Endodermal cell (in vitro differentiated cells): ENCODE measurements around the gene SFXN5. TPM values are rescaled to one million over a fixed set of nuclear protein-coding genes. Genes with fewer than 3 reads are reported as not detected.
A peak's percentile ranks its signal among the peaks of the same experiment; 100 is the strongest.

Experiments
- DNase-seq: peaks from one replicate; pipeline ENCODE4 v3.0.0-alpha.2; 2017
- H3K27ac ChIP-seq: 2 replicates; pipeline ENCODE4 v1.5.1; 2013; ENCODE audit warnings: mild to moderate bottlenecking, low read depth, low read length, moderate library complexity
- H3K27me3 ChIP-seq: 2 replicates; pipeline ENCODE4 v1.6.1; 2013; ENCODE audit warnings: mild to moderate bottlenecking, low read length, moderate library complexity; ENCODE audit not compliant: insufficient read depth, control insufficient read depth, poor library complexity, severe bottlenecking
- H3K36me3 ChIP-seq: 2 replicates; pipeline ENCODE4 v1.7.0; 2013; ENCODE audit warnings: mild to moderate bottlenecking, low read length, moderate library complexity; ENCODE audit not compliant: control insufficient read depth, insufficient read depth
- H3K4me1 ChIP-seq: one replicate; pipeline ENCODE4 v1.7.0; 2013; ENCODE audit warnings: low read length; ENCODE audit not compliant: control insufficient read depth, insufficient read depth
- H3K4me3 ChIP-seq: 2 replicates; pipeline ENCODE4 v1.5.1; 2013; ENCODE audit warnings: mild to moderate bottlenecking, low read length, moderate library complexity
- H3K9ac ChIP-seq: 2 replicates; pipeline ENCODE4 v1.6.1; 2013; ENCODE audit warnings: mild to moderate bottlenecking, low read length, moderate library complexity; ENCODE audit not compliant: poor library complexity, severe bottlenecking; ENCODE audit errors: extremely low read depth
- H3K9me3 ChIP-seq: 2 replicates; pipeline ENCODE4 v1.6.1; 2013; ENCODE audit warnings: mild to moderate bottlenecking, low read length, moderate library complexity; ENCODE audit not compliant: control insufficient read depth
- H3K27ac Mint-ChIP-seq: 2 replicates; pipeline ENCODE4 v1.8.0; 2020; ENCODE audit warnings: mixed read lengths
- H3K27me3 Mint-ChIP-seq: 2 replicates; pipeline ENCODE4 v1.8.0; 2021; ENCODE audit warnings: mild to moderate bottlenecking, mixed read lengths; ENCODE audit not compliant: insufficient read depth
- H3K36me3 Mint-ChIP-seq: 2 replicates; pipeline ENCODE4 v1.8.0; 2020; ENCODE audit warnings: low read depth, mixed read lengths
- H3K4me1 Mint-ChIP-seq: 2 replicates; pipeline ENCODE4 v1.8.0; 2020; ENCODE audit warnings: mixed read lengths
- H3K4me3 Mint-ChIP-seq: 2 replicates; pipeline ENCODE4 v1.8.0; 2020; ENCODE audit warnings: mild to moderate bottlenecking, moderate library complexity, mixed read lengths
- H3K9me3 Mint-ChIP-seq: 2 replicates; pipeline ENCODE4 v1.8.0; 2020; ENCODE audit warnings: mild to moderate bottlenecking, mixed read lengths
- CTCF ChIP-seq: fragments of 200-600 bp; sonication (generic); conservative IDR thresholded peaks from 2 replicates; pipeline ENCODE4 v1.5.0; 2021; ENCODE audit warnings: antibody characterized with exemption, mild to moderate bottlenecking
- WGBS, 2 experiments: methylation state at CpG; one replicate each; pipeline versions ENCODE4 v1.1.5 to v1.1.7; 2013; ENCODE audit warnings: missing lambda C conversion rate in 2 of 2, mixed read lengths in 1 of 2; ENCODE audit not compliant: insufficient coverage in 1 of 2, insufficient read length in 1 of 2; 5-methylcytosine and 5-hydroxymethylcytosine counted together
- total RNA-seq, 2 donors: library from RNA; stranded (reverse); fragmentation: NEBNext Ultra II Directional in 1 of 2; extraction: Animal tissue kit (Norgen Biotek cat#: 25700) in 1 of 2; gene quantifications; 2 replicates in 1 of 2; 3 replicates in 1 of 2; pipeline ENCODE4 v1.2.1, GENCODE V29; 2021

Gene SFXN5
- total RNA-seq, 2 donors from 2014 or later, result 30.7 to 32.8 TPM

- no peak for TF ChIP-seq CTCF
- H3K4me3 ChIP-seq, result no peak overlapping the region
- peaks cover 18% of the 10 kb centered on the region for H3K4me1 Mint-ChIP-seq
- no peaks in the 10 kb centered on the region for H3K4me1 ChIP-seq
- no peaks in the 10 kb centered on the region for H3K9me3 ChIP-seq
- H3K27ac Mint-ChIP-seq, result no peak overlapping the region
- H3K27me3 ChIP-seq, result no peaks in the 10 kb centered on the region
- WGBS, 2 experiments, result 76% methylated on average over 2 of the region's 2 CpGs; no CpG with 5 or more reads in 1 of the 2 experiments
- H3K27ac ChIP-seq, result no peak overlapping the region
- no peaks in the 10 kb centered on the region for H3K27me3 Mint-ChIP-seq
- no peaks in the 10 kb centered on the region for H3K9me3 Mint-ChIP-seq
- no peak overlapping the region for H3K9ac ChIP-seq
- no peaks in the 10 kb centered on the region for H3K36me3 ChIP-seq
- no peak overlapping the region for H3K4me3 Mint-ChIP-seq
- no peak for DNase-seq
- H3K36me3 Mint-ChIP-seq, result peaks cover 2% of the 10 kb centered on the region
Observed at GRCh38 chr2:72974436-72974754, 97.1 kb downstream of the SFXN5 start.

- no peaks in the 10 kb centered on the region for H3K27me3 ChIP-seq
Observed at GRCh38 chr2:72973566-72974435, 97.7 kb downstream of the SFXN5 start.

GRCh38 chr2:72973137-72973535, 98.4 kb downstream of the SFXN5 start:
- Mint-ChIP-seq H3K36me3 (peaks cover 2% of the 10 kb centered on the region), H3K27ac (no peak overlapping the region), H3K4me1 (peaks cover 18% of the 10 kb centered on the region), H3K4me3 (no peak overlapping the region), H3K9me3 (no peaks in the 10 kb centered on the region), H3K27me3 (no peaks in the 10 kb centered on the region)
- H3K27ac ChIP-seq, result no peak overlapping the region
- TF ChIP-seq CTCF, result no peak
- H3K36me3 ChIP-seq, result no peaks in the 10 kb centered on the region
- DNase-seq, result no peak
- no peaks in the 10 kb centered on the region for H3K9me3 ChIP-seq
- H3K9ac ChIP-seq, result no peak overlapping the region
- WGBS, 2 experiments, result 85 to 100% methylated on average over 4 to 8 of the region's 8 CpGs
- H3K4me3 ChIP-seq, result no peak overlapping the region
- no peaks in the 10 kb centered on the region for H3K4me1 ChIP-seq
- no peaks in the 10 kb centered on the region for H3K27me3 ChIP-seq

More at GRCh38 chr2:72973566-72974435, 97.7 kb downstream of the SFXN5 start:
- Mint-ChIP-seq H3K4me3 (no peak overlapping the region), H3K27ac (no peak overlapping the region), H3K4me1 (peaks cover 18% of the 10 kb centered on the region), H3K27me3 (no peaks in the 10 kb centered on the region), H3K9me3 (no peaks in the 10 kb centered on the region), H3K36me3 (peaks cover 2% of the 10 kb centered on the region)
- H3K9me3 ChIP-seq, result no peaks in the 10 kb centered on the region
- TF ChIP-seq CTCF, result peak; percentile 93
- H3K9ac ChIP-seq, result no peak overlapping the region
- H3K36me3 ChIP-seq, result no peaks in the 10 kb centered on the region
- DNase-seq, result peak; percentile 92
- H3K4me3 ChIP-seq, result no peak overlapping the region
- no peaks in the 10 kb centered on the region for H3K4me1 ChIP-seq
- no peak overlapping the region for H3K27ac ChIP-seq
- 59 to 70% methylated on average over 5 to 11 of the region's 12 CpGs for WGBS, 2 experiments
